Ovary (tissue), 9 donors: ENCODE measurements around the gene C3orf18. TPM values are rescaled to one million over a fixed set of nuclear protein-coding genes. Genes with fewer than 3 reads are reported as not detected.
A peak's percentile ranks its signal among the peaks of the same experiment; 100 is the strongest.

Experiments
- DNase-seq, 5 donors: peaks; one replicate each; pipeline ENCODE4 v3.0.0-alpha.2; 2019 to 2020
- H3K27ac ChIP-seq, 2 donors: fragments of 200-600 bp; one replicate each; pipeline versions ENCODE4 v1.5.1 to v1.8.0; 2019 to 2022
- H3K27me3 ChIP-seq: fragments of 200-600 bp; one replicate; pipeline ENCODE4 v1.8.0; 2022
- H3K36me3 ChIP-seq: fragments of 200-600 bp; sonication (generic); one replicate; pipeline ENCODE4 v1.5.1; 2019
- H3K4me1 ChIP-seq: one replicate; pipeline ENCODE4 v1.8.1; 2013; ENCODE audit warnings: mild to moderate bottlenecking, moderate library complexity; ENCODE audit not compliant: insufficient read depth
- H3K4me3 ChIP-seq: fragments of 200-600 bp; sonication (generic); one replicate; pipeline ENCODE4 v1.5.1; 2017
- H3K9me3 ChIP-seq, 2 donors: fragments of 200-600 bp in 1 of 2; sonication (generic) in 1 of 2; one replicate each; pipeline versions ENCODE4 v1.5.1 to v1.8.1; 2013 to 2019; ENCODE audit warnings: mild to moderate bottlenecking in 1 of 2, moderate library complexity in 1 of 2
- CTCF ChIP-seq, 3 donors: fragments of 450-650 bp in 2 of 3; fragments of 200-600 bp in 1 of 3; IDR thresholded peaks; one replicate each; pipeline versions ENCODE4 v1.5.1 to v1.8.0; 2016 to 2022; ENCODE audit warnings: antibody characterized with exemption in 3 of 3, mild to moderate bottlenecking in 1 of 3
- EP300 ChIP-seq: sonication (generic); formaldehyde crosslinking; IDR thresholded peaks from one replicate; pipeline ENCODE4 v1.6.1; 2017; ENCODE audit warnings: antibody characterized with exemption
- POLR2A ChIP-seq: fragments of 450-650 bp; IDR thresholded peaks from one replicate; pipeline ENCODE4 v1.6.1; 2017; ENCODE audit warnings: antibody characterized with exemption, mild to moderate bottlenecking, moderate library complexity
- WGBS, 3 donors: extraction: QIAGEN DNeasy Blood & Tissue Kit in 1 of 3; methylation state at CpG; one replicate each; pipeline versions ENCODE4 v1.1.5 to v1.1.7; 2013 to 2017; 5-methylcytosine and 5-hydroxymethylcytosine counted together
- intact Hi-C, 4 donors: fragments of 100-400 bp; cut with DNase I; formaldehyde crosslinking; loops; one replicate each; pipeline versions ENCODE4 v1.11.0 to v1.15.1; 2022 to 2023
- polyA plus RNA-seq, 2 donors: library from polyadenylated mRNA; stranded (reverse); fragments of 200-250 nt in 1 of 2; fragments of 350-450 nt in 1 of 2; fragmentation: Illumina TruSeq in 1 of 2; extraction: RNeasy Lipid Tissue Mini Kit (QIAGEN cat#74804) in 1 of 2; gene quantifications; one replicate each; pipeline ENCODE4 v1.2.3, GENCODE V29; 2013 to 2014
- total RNA-seq, 7 donors: library from RNA; depleted of rRNA in 2 of 7; stranded (reverse); fragments of >200 nt in 2 of 7; fragmentation: NEBNext Ultra II Directional in 3 of 7; extraction: Animal tissue kit (Norgen Biotek cat#: 25700) in 3 of 7; gene quantifications; one replicate each; pipeline versions ENCODE4 v1.1.0 to v1.2.4, GENCODE V29; 2016 to 2023
- donor health status: DM: no; HTN: no; CAD: no; lungs with moderate emphysema.
- donor health status: DM: no; HTN: no; CAD: no.
- donor health status: Bipolar disorder and iron deficiency.
- donor health status: DM: yes; HTN: yes; CAD: no.
- donor health status: DM: no; HTN: no; CAD: no.
- donor health status: DM: yes; HTN: yes; CAD: no.

Gene C3orf18
- total and polyA plus RNA-seq, 9 donors: 10.7 to 24.1 (median 17.5) TPM

- TF ChIP-seq EP300 (no peak), POLR2A (no peak), CTCF (IDR thresholded peaks at IDR 0.05) (no peak)
- no peak for DNase-seq
- intact Hi-C loops: loop anchor here in 1 of 4 donors (10.0 kb wide), 1 partner anchor 1937 kb away; no protein-coding TSS in a partner anchor
- Histone ChIP-seq H3K4me3 (no peak overlapping the region), H3K9me3 (no peaks in the 10 kb centered on the region), H3K4me1 (no peaks in the 10 kb centered on the region), H3K27me3 (no peaks in the 10 kb centered on the region), H3K36me3 (no peaks in the 10 kb centered on the region), H3K27ac (no peak overlapping the region)
- 58 to 64% (median 60%) methylated on average over 6 to 7 of the region's 7 CpGs for WGBS, 3 donors
Measured at GRCh38 chr3:50551681-50552435, 15.7 kb downstream of the C3orf18 start.

GRCh38 chr3:50551054-50551659 lies 16.4 kb downstream of the C3orf18 start:
- no peak overlapping the region for H3K4me3 ChIP-seq
- H3K9me3 ChIP-seq: no peaks in the 10 kb centered on the region
- intact Hi-C loops: loop anchor here in 1 of 4 donors (10.0 kb wide), 1 partner anchor 1936 kb away; no protein-coding TSS in a partner anchor
- H3K27me3 ChIP-seq: no peaks in the 10 kb centered on the region
- H3K36me3 ChIP-seq: no peaks in the 10 kb centered on the region
- no peak overlapping the region for H3K27ac ChIP-seq
- H3K4me1 ChIP-seq: no peaks in the 10 kb centered on the region
- no peak for DNase-seq
- TF ChIP-seq POLR2A: no peak
- TF ChIP-seq CTCF (IDR thresholded peaks at IDR 0.05): no peak
- no peak for TF ChIP-seq EP300
- WGBS, 3 donors: 37 to 38% (median 38%) methylated on average over 9 of the region's 9 CpGs

GRCh38 chr3:50550079-50550736 lies 17.3 kb downstream of the C3orf18 start:
- Histone ChIP-seq H3K9me3 (no peaks in the 10 kb centered on the region), H3K36me3 (no peaks in the 10 kb centered on the region), H3K27me3 (no peaks in the 10 kb centered on the region), H3K27ac (no peak overlapping the region), H3K4me3 (no peak overlapping the region), H3K4me1 (no peaks in the 10 kb centered on the region)
- TF ChIP-seq CTCF (IDR thresholded peaks at IDR 0.05) (peak in 2 of 3 donors; percentile 26 to 36), EP300 (no peak), POLR2A (no peak)
- intact Hi-C loops: loop anchor here in 1 of 4 donors (10.0 kb wide), 1 partner anchor 1935 kb away; no protein-coding TSS in a partner anchor
- WGBS, 3 donors: 43 to 52% (median 47%) methylated on average over 13 of the region's 13 CpGs
- peak; percentile 30 to 75 (median 62) for DNase-seq

- H3K4me1 ChIP-seq: no peaks in the 10 kb centered on the region
- intact Hi-C loops: loop anchor here in 2 of 4 donors (10.0 kb wide), 2 partner anchors 114 to 174 kb away; no protein-coding TSS in a partner anchor
- TF ChIP-seq POLR2A: no peak
- TF ChIP-seq EP300: no peak
- no peak for TF ChIP-seq CTCF (IDR thresholded peaks at IDR 0.05)
- 79 to 96% (median 91%) methylated on average over 3 of the region's 3 CpGs for WGBS, 3 donors
- H3K27me3 ChIP-seq: no peaks in the 10 kb centered on the region
- no peaks in the 10 kb centered on the region for H3K36me3 ChIP-seq
- no peak overlapping the region for H3K4me3 ChIP-seq
- no peaks in the 10 kb centered on the region for H3K9me3 ChIP-seq
- H3K27ac ChIP-seq: no peak overlapping the region
- DNase-seq: no peak
Measured at GRCh38 chr3:50549226-50549625, 18.3 kb downstream of the C3orf18 start.
